VCaP (cell line): ENCODE data around the gene TRMT1L.
"Not testable (repeated sequence)": the region's sequence is repeated elsewhere in the genome, so short reads cannot be mapped to it uniquely, and the experiment has no call there.

Source experiments
- H3K27ac ChIP-seq: fragments of 450-650 bp; 2 replicates; pipeline ENCODE4 v1.5.1; 2017
- TF ChIP-seq, protein P1 (sequence below): fragments of 450-650 bp; conservative IDR thresholded peaks from 2 replicates; pipeline ENCODE4 v1.5.1; 2017; ENCODE audit warnings: mild to moderate bottlenecking, moderate library complexity

TRMT1L gene, protein sequence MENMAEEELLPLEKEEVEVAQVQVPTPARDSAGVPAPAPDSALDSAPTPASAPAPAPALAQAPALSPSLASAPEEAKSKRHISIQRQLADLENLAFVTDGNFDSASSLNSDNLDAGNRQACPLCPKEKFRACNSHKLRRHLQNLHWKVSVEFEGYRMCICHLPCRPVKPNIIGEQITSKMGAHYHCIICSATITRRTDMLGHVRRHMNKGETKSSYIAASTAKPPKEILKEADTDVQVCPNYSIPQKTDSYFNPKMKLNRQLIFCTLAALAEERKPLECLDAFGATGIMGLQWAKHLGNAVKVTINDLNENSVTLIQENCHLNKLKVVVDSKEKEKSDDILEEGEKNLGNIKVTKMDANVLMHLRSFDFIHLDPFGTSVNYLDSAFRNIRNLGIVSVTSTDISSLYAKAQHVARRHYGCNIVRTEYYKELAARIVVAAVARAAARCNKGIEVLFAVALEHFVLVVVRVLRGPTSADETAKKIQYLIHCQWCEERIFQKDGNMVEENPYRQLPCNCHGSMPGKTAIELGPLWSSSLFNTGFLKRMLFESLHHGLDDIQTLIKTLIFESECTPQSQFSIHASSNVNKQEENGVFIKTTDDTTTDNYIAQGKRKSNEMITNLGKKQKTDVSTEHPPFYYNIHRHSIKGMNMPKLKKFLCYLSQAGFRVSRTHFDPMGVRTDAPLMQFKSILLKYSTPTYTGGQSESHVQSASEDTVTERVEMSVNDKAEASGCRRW

DNA sequence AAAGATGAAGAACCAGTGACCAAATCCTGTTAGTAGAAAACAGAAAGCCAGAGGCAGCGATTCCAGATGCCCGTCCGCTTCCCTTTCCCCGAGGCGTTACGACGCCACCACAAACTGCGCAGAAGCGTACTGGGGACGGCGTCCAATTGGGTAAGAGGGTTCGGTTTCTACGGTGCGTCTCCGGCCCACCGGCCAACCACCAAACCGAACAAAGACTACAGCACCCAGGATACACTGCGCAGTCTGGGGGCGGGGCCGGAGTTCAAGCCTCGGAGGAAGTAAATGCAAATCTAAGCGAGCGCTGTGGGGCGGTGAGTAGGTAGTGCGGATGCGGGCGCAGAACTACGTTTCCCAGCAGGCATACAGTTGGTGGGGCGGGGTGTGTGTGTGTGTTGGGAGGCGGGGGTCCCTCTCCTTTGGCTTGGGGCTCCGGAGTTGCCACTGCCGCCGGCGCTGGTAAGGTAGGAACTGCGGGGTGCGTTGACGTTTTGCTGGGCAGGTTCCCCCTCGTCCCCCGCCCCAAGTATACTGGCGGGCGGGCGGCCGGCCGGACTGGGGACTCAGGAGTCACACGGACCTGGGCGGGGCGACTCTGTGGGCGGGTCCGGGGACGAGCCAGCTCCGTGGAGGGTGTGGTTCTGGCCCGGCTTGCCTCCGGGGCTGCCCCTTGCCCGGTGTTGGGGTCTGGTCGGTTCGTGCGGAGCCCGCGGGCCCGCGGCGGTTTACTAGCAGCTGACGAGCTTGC is at the start of gene TRMT1L, which contains the start of gene SWT1:
TSS of gene TRMT1L (minus strand) at position 100 of the 745 bp plus-strand sequence. CDS start 241 bp downstream, outside the sequence.
TSS of gene SWT1 (plus strand) at position 314 of the 745 bp plus-strand sequence. CDS start 3,675 bp downstream, outside the sequence.
- TF ChIP-seq, protein P1, sequence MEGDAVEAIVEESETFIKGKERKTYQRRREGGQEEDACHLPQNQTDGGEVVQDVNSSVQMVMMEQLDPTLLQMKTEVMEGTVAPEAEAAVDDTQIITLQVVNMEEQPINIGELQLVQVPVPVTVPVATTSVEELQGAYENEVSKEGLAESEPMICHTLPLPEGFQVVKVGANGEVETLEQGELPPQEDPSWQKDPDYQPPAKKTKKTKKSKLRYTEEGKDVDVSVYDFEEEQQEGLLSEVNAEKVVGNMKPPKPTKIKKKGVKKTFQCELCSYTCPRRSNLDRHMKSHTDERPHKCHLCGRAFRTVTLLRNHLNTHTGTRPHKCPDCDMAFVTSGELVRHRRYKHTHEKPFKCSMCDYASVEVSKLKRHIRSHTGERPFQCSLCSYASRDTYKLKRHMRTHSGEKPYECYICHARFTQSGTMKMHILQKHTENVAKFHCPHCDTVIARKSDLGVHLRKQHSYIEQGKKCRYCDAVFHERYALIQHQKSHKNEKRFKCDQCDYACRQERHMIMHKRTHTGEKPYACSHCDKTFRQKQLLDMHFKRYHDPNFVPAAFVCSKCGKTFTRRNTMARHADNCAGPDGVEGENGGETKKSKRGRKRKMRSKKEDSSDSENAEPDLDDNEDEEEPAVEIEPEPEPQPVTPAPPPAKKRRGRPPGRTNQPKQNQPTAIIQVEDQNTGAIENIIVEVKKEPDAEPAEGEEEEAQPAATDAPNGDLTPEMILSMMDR = no peak

DNA sequence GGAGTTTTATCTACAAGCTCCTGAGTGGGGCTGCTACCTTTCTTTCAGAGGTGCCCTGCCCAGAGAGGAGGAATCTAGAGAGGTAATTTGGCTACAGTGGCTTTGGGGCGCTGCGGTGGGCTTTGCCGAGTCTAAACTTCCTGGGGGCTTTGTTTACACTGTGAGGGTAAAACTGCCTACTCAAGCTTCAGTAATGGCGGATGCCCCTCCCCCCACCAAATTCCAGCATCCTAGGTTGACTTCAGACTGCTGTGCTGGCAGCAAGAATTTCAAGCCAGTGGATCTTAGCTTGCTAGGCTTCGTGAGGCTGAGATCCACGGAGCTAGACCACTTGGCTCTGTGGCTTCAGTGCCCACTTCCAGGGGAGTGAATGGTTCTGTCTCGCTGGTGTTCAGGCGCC is 44.1 kb upstream of the TRMT1L start:
- TF ChIP-seq, protein P1 = no peak

More for the DNA sequence above, at the start of gene TRMT1L, which contains the start of gene SWT1:
- peak within 1 kb of the TSS; percentile 94 for H3K27ac ChIP-seq

DNA sequence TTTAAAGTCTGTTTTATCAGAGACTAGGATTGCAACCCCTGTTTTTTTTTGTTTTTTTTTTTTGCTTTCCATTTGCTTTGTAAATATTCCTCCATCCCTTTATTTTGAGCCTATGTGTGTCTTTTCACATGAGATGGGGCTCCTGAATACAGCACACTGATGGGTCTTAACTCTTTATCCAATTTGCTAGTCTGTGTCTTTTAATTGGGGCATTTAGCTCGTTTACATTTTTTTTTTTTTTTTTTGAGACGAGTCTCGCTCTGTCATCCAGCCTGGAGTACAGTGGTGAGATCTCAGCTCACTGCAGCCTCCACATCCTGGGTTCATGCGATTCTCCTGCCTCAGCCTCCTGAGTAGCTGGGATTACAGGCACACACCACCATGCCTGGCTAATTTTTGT is 42.0 kb upstream of the TRMT1L start:
- H3K27ac ChIP-seq = not testable (repeated sequence)

More for the DNA sequence above, 44.1 kb upstream of the TRMT1L start:
- H3K27ac ChIP-seq = no peak overlapping the region

DNA sequence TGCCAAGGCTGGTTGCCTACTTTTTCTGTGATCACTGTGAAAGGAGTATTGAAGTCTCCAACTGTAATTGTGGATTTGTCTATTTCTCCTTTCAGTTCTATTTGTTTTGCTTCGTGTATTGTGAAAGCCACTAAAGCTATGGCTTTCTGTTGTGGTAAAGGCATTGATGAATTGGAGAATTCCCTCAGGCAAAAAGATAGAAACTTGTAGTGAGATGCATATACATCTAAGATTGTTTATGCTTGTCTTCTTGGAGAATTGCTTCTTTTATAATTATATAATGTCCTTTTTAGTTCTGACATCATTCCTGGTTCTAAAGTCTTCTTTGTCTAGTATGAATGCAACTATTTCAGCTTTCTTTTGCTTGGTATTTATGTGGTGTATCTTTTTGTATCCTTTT is 37.0 kb upstream of the TRMT1L start:
- no peak overlapping the region for H3K27ac ChIP-seq
- TF ChIP-seq, protein P1 = no peak

DNA sequence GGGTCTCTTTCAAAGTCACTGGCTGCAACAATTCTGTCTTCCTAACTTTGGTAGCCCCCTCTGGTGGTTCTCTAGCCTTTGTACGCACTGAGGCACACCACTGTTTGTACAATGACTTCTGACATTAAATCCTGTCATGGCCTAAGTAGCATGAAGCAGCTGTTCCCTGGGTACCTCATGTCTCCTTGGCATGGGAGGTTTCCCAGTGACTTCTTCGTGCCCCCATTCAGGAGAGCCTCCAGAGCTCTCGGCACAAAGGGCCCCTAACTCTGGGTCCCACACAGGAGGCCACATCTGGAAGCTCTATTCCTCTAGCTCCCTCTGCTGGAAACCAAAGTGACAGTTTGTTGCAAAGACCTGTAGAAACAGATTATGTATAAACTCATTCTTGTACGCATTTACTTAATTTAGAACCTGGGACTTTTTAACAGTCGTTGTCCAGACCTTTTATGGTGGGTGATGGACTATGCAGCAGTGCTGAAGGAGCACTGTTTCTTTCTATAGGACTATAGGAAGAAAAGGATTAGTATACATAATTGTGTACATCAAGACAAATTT is 13.6 kb upstream of the TRMT1L start:
- TF ChIP-seq, protein P1 = peak; percentile 82
- no peak overlapping the region for H3K27ac ChIP-seq

DNA sequence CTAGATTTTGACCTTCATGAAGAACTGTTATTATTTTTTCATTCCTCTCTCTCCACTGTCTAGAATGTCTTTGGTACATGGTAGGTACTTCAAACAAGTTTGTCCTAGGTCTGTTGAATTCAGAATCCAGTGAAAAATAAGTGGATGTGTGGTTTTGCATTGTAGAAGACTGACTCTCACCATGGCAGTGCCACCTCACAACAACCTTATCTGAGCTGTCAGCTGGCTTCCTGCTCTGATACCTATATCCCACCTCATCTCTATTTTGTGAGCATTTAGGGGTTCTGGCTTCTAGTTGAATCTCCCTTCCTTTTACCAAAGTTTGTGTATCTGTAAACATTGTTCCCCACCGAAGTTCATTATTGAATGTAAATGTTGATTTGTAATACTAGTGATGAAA is 9.4 kb upstream of the TRMT1L start:
- H3K27ac ChIP-seq = no peak overlapping the region
- TF ChIP-seq, protein P1 = no peak

DNA sequence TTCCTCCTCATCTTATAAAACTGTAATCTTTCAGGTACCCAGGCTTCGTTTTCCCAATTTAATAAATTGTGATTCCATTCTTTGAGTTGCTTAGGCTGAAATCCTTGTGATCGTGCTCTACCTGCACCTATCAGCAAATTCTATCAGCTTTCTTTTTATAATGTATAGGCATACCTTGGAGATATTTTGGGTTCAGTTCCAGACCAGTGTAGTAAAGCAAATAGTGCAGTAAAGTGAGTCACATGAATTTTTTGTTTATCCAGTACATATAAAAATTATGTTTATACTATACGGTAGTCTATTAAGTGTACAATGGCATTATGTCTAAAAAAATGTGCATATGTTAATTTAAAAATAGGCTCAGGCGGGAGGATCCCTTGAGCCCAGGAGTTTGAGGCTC is 5.7 kb upstream of the TRMT1L start:
- no peak overlapping the region for H3K27ac ChIP-seq
- TF ChIP-seq, protein P1 = no peak
